Mesodermal cell (in vitro differentiated cells): Measurements from ENCODE around the gene ABCF2.

ENCODE experiments used
- H3K27ac ChIP-seq: 2 replicates; pipeline ENCODE4 v1.7.0; 2013; ENCODE audit warnings: mild to moderate bottlenecking, low read depth, low read length, moderate library complexity; ENCODE audit not compliant: severe bottlenecking
- H3K36me3 ChIP-seq: 2 replicates; pipeline ENCODE4 v1.7.1; 2013; ENCODE audit warnings: mild to moderate bottlenecking, low read length, moderate library complexity; ENCODE audit not compliant: control insufficient read depth, insufficient read depth
- H3K4me1 ChIP-seq: one replicate; pipeline ENCODE4 v1.7.1; 2013; ENCODE audit warnings: mild to moderate bottlenecking, low read length; ENCODE audit not compliant: insufficient read depth, control insufficient read depth, poor library complexity, severe bottlenecking
- H3K4me3 ChIP-seq: 2 replicates; pipeline ENCODE4 v1.7.0; 2013; ENCODE audit warnings: low read length, control low read depth, mild to moderate bottlenecking; ENCODE audit not compliant: insufficient read depth, poor library complexity, severe bottlenecking; ENCODE audit errors: extremely low read depth
- H3K9me3 ChIP-seq: 2 replicates; pipeline ENCODE4 v1.7.1; 2013; ENCODE audit warnings: mild to moderate bottlenecking, low read length, moderate library complexity; ENCODE audit not compliant: control insufficient read depth
- WGBS, 2 experiments: methylation state at CpG; one replicate each; pipeline ENCODE4 v1.1.5; 2013; ENCODE audit warnings: missing lambda C conversion rate in 2 of 2; ENCODE audit not compliant: insufficient coverage in 2 of 2; 5-methylcytosine and 5-hydroxymethylcytosine counted together

Gene ABCF2

GRCh38 chr7:151189038-151189437 lies 38.0 kb downstream of the ABCF2 start:
- no peaks in the 10 kb centered on the region for H3K4me1 ChIP-seq
- H3K36me3 ChIP-seq: no peaks in the 10 kb centered on the region
- WGBS, 2 experiments: 77 to 93% methylated on average over 1 to 2 of the region's 4 CpGs
- H3K9me3 ChIP-seq: no peaks in the 10 kb centered on the region
- no peak overlapping the region for H3K27ac ChIP-seq
- H3K4me3 ChIP-seq: no peak overlapping the region

GRCh38 chr7:151188252-151188542 lies 38.8 kb downstream of the ABCF2 start:
- H3K9me3 ChIP-seq: no peaks in the 10 kb centered on the region
- no peak overlapping the region for H3K27ac ChIP-seq
- H3K4me1 ChIP-seq: no peaks in the 10 kb centered on the region
- no peak overlapping the region for H3K4me3 ChIP-seq
- WGBS, 2 experiments: 44 to 63% methylated on average over 3 to 5 of the region's 5 CpGs
- H3K36me3 ChIP-seq: no peaks in the 10 kb centered on the region

- H3K4me3 ChIP-seq: no peak overlapping the region
- H3K4me1 ChIP-seq: no peaks in the 10 kb centered on the region
- no peak overlapping the region for H3K27ac ChIP-seq
- WGBS, 2 experiments: 89 to 94% methylated on average over 17 to 22 of the region's 22 CpGs
- no peaks in the 10 kb centered on the region for H3K36me3 ChIP-seq
- no peaks in the 10 kb centered on the region for H3K9me3 ChIP-seq
Observed at GRCh38 chr7:151187409-151188251, 39.4 kb downstream of the ABCF2 start.

GRCh38 chr7:151186640-151187408 lies 40.2 kb downstream of the ABCF2 start, which contains the start of gene ASB10:
Gene ASB10, minus strand, starts transcription at chr7:151187250. Its CDS starts 120 bp downstream, at chr7:151187130.
- 94 to 97% methylated on average over 16 to 20 of the region's 22 CpGs for WGBS, 2 experiments
- Histone ChIP-seq H3K36me3 (no peaks in the 10 kb centered on the region), H3K27ac (no peak within 1 kb of the TSS), H3K9me3 (no peaks in the 10 kb centered on the region), H3K4me3 (no peak within 1 kb of the TSS), H3K4me1 (no peaks in the 10 kb centered on the region)

GRCh38 chr7:151185762-151186639 lies 41.0 kb downstream of the ABCF2 start:
- 89 to 94% methylated on average over 3 to 13 of the region's 16 CpGs for WGBS, 2 experiments
- Histone ChIP-seq H3K36me3 (no peaks in the 10 kb centered on the region), H3K4me1 (no peaks in the 10 kb centered on the region), H3K4me3 (no peak overlapping the region), H3K27ac (no peak overlapping the region), H3K9me3 (no peaks in the 10 kb centered on the region)

GRCh38 chr7:151181011-151181431 lies 46.0 kb downstream of the ABCF2 start:
- Histone ChIP-seq H3K27ac (no peak overlapping the region), H3K4me1 (no peaks in the 10 kb centered on the region), H3K9me3 (no peaks in the 10 kb centered on the region), H3K4me3 (no peak overlapping the region), H3K36me3 (no peaks in the 10 kb centered on the region)
- WGBS, 2 experiments: 89 to 92% methylated on average over 19 to 21 of the region's 22 CpGs

- WGBS, 2 experiments: 89% methylated on average over 3 of the region's 4 CpGs; no CpG with 5 or more reads in 1 of the 2 experiments
- no peak overlapping the region for H3K4me3 ChIP-seq
- H3K27ac ChIP-seq: no peak overlapping the region
- no peaks in the 10 kb centered on the region for H3K36me3 ChIP-seq
- no peaks in the 10 kb centered on the region for H3K9me3 ChIP-seq
- H3K4me1 ChIP-seq: no peaks in the 10 kb centered on the region
Observed at GRCh38 chr7:151179946-151180345, 47.1 kb downstream of the ABCF2 start.

- H3K9me3 ChIP-seq: no peaks in the 10 kb centered on the region
- no peak overlapping the region for H3K27ac ChIP-seq
- WGBS, 2 experiments: 71 to 92% methylated on average over 3 to 5 of the region's 8 CpGs
- H3K4me3 ChIP-seq: no peak overlapping the region
- H3K4me1 ChIP-seq: no peaks in the 10 kb centered on the region
- no peaks in the 10 kb centered on the region for H3K36me3 ChIP-seq
Observed at GRCh38 chr7:151179287-151179860, 47.6 kb downstream of the ABCF2 start.

- no peaks in the 10 kb centered on the region for H3K4me1 ChIP-seq
- H3K36me3 ChIP-seq: no peaks in the 10 kb centered on the region
- H3K27ac ChIP-seq: no peak overlapping the region
- WGBS, 2 experiments: 80 to 94% methylated on average over 2 of the region's 2 CpGs
- peaks cover 2% of the 10 kb centered on the region for H3K9me3 ChIP-seq
- no peak overlapping the region for H3K4me3 ChIP-seq
Observed at GRCh38 chr7:151178831-151179230, 48.2 kb downstream of the ABCF2 start.

GRCh38 chr7:151178236-151178635 lies 48.8 kb downstream of the ABCF2 start:
- WGBS, 2 experiments: 90 to 95% methylated on average over 9 of the region's 9 CpGs
- peaks cover 6% of the 10 kb centered on the region for H3K9me3 ChIP-seq
- H3K27ac ChIP-seq: no peak overlapping the region
- no peaks in the 10 kb centered on the region for H3K4me1 ChIP-seq
- no peaks in the 10 kb centered on the region for H3K36me3 ChIP-seq
- H3K4me3 ChIP-seq: no peak overlapping the region
